GM18507 (cell line): ENCODE data around the gene CLDN1.

ENCODE experiments used
- DNase-seq: peaks from one replicate; pipeline ENCODE4 v3.0.0; 2011; ENCODE audit warnings: low read depth; ENCODE audit not compliant: insufficient read length; ENCODE audit errors: extremely low spot score
- FAIRE-seq: peaks from 2 replicates; lab custom pipeline; 2011; peaks lifted over from hg19 to GRCh38; lab: Jason Lieb, UNC

CLDN1 gene

DNA sequence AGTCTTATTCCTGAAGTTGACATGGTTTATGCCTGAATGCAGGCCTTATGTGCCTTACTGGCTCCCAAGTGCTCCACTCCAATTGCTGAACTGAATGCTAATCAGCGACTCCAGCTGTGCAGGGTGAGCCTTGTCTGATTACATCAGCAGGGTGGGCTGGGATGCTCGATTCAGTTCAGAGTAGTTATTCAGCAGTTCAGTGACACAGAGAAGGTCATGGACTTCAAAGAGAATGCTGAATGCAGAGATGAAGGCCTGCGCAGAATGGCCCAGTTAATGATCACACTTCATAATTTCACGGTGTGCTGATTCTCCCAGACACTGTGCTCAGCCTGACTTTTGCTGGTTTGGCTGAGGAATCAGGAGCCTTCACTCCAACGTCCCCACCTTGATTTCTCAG, 63.6 kb downstream of the CLDN1 start:
- DNase-seq (no peak), FAIRE-seq (no peak)
